GM12872 (cell line): ENCODE results near the gene ZBTB44.

Experiments
- TF ChIP-seq, protein P1 (sequence below): IDR thresholded peaks from 3 replicates; pipeline ENCODE4 v1.5.1; 2011; ENCODE audit warnings: low read depth, mild to moderate bottlenecking, low read length, moderate library complexity; ENCODE audit not compliant: insufficient read depth

Gene ZBTB44

DNA sequence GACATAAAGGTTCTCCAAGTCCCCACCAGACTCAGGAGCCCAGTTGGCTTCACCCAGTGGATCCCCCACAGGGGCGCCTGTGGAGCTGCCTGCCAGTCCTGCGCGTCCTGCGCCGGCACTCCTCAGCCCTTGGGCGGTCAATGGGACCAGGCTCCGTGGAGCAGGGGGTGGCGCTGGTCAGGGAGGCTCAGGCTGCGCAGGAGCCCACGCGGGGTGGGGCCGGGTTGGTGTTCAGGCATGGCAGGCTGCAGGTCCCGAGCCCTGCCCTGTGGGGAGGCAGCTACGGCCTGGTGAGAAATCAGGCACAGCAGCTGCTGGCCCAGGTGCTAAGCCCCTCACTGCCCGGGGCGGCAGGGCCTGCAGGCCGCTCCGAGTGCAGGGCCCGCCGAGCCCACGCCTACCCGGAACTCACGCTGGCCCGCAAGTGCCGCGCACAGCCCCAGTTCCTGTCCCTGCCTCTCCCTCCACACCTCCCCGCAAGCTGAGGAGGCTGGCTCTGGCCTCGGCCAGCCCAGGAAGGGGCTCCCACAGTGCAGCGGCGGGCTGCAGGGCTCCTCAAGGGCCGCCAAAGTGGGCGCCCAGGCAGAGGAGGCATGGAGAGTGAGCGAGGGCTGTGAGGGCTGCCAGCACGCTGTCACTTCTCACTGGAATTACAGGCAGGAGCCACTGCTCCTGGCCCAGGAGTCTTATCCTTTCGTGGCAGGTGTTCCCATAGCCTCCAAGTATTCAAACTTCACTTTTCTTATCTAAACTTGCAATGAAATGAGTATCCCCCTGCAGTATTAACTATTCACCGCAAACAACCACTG, 22.8 kb upstream of the ZBTB44 start:
- TF ChIP-seq, protein P1, sequence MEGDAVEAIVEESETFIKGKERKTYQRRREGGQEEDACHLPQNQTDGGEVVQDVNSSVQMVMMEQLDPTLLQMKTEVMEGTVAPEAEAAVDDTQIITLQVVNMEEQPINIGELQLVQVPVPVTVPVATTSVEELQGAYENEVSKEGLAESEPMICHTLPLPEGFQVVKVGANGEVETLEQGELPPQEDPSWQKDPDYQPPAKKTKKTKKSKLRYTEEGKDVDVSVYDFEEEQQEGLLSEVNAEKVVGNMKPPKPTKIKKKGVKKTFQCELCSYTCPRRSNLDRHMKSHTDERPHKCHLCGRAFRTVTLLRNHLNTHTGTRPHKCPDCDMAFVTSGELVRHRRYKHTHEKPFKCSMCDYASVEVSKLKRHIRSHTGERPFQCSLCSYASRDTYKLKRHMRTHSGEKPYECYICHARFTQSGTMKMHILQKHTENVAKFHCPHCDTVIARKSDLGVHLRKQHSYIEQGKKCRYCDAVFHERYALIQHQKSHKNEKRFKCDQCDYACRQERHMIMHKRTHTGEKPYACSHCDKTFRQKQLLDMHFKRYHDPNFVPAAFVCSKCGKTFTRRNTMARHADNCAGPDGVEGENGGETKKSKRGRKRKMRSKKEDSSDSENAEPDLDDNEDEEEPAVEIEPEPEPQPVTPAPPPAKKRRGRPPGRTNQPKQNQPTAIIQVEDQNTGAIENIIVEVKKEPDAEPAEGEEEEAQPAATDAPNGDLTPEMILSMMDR = no peak

DNA sequence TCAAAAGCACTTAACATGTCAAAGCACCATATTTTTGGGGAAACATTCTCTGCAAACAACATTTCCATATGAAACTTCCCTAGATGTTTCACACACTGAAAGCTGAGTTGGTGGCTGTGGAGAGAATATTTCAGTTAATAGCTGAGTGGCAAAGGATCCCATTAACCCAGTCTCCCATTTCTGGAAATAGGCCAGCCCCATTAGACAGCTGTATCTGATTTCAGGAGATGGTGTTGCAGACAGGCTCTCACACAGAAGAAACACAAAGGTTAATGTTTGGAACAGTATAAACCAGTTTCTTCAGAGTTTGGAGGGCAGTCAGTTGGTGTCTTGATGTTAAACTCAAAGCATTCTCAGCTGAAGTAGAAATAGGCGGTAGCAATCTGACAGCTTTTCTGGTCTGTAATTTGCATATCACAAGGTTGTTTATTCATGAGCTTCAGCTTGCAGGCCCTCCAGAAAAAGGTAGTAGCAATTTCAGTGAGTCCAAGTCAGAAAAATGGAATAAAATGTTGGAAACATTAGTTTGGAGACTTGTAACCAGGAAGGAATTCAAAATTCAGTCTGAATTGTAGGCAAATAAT, 15.5 kb upstream of the ZBTB44 start:
- TF ChIP-seq, protein P1 = no peak

DNA sequence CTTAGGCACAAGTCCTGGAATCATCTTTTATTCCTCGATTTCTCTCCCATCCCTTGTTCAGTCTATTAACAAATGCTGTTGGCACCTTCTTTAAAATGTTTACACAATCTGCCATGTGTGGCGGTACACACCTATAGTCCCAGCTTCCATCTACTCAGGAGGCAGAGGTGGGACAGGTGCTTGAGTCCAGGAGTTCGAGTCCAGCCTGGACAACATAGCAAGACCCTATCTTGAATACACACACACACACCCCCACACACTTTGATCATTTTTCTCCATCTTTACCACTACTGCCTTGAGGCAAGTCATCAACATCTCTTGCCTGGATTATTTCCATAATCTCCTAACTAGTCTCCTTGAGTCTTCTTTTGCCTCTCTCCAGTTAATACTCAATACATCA, 13.7 kb upstream of the ZBTB44 start:
- TF ChIP-seq, protein P1 = no peak

DNA sequence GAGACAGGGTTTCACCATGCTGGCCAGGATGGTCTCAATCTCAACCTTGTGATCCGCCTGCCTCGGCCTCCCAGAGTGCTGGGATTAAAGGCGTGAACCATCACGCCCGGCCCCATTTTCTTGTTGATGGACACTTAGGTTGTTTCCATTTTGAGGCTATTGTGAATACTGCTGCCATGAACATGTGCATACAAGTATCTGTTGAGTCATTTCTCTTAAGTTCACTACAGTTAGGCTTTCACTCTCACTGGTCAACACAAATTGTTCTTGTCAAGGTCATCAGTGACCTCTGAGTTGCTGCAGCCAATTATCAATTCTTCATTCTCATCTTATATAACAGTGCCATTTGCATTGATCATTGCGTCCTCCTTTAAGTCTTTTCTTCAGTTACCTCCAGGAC, 13.0 kb upstream of the ZBTB44 start:
- TF ChIP-seq, protein P1 = no peak

DNA sequence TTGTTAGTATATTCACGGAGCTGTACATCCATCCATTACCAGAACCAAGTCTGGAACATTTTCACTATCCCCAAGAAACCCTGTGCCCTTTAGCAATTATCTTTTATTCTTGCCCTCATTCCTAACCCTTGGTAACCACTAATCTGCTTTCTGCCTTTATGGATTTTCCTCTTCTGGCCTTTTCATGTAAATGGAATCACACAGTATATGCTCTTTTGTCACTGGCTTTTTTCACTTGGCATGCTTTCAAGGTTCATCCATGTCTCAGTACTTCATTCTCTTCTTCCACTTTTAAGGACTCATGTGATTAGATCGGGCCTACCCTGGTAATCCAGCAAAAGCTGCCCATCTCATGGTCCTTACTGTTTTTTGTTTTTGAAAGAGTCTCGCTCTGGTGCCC, 11.0 kb upstream of the ZBTB44 start:
- TF ChIP-seq, protein P1 = no peak

DNA sequence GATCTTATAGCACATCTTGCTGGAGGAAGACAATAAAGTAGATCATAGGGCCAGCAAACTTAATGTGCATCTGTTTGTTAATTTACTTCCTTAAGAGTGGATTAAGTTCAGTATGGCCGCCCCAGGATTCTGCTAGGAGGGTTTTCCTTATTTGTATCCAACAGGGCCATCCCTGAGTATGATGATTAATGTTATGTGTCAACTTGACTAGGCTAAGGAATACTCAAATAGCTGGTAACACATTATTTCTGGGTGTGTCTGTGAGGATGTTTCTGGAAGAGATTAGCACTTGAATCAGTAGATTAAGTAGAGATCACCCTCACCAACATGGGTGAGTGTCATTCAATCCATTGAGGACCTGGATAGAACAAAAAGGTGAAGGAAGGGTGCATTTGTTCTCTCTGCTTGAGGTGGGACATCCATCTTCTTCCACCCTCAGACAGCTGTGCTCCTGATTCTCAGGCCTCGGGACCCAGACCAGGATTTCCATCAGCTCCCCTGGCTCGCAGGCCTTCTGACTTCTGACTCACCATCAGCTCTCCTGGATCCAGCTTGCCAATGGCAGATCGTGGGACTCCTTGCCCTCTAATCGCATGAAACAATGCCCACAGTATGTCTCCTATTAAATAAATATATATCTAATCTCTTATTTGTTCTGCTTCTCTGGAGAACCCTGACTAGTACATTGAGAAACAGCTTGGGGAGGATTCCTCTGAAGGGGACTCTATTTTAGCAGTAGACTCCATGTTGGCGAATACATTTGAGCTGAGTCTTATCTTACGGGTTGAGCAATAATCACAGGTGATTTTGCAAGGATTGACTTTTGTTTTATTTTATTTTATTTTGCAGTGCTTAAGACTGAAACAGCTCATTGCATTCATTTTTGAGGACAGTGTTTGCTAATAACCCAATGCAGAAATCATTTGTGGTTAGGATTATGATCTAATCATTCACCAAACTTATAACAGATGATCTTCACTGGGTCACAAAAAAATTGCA, 9.0 kb upstream of the ZBTB44 start:
- TF ChIP-seq, protein P1 = no peak

DNA sequence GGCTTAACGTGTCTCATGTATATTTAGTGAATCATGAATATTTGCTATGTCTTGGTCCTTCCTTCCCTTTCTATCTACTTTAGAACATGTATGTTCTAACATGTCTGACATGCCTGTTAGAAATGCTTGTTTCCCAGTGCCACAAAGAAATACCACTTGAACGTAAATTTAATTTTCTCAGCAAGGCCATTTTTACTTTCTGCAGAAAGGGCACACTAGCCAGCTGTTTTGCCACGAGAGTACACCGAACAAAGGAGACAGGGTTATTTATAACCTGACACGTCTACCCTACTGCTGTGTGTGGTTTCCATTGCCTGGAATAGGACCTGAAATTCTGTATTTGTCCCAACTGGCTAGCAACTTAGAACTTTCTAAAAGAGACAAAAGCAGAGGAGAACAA, 7.4 kb upstream of the ZBTB44 start:
- TF ChIP-seq, protein P1 = no peak
